A549 (cell line): Measurements from ENCODE around the gene ANKRD40. TPM values are rescaled to one million over a fixed set of nuclear protein-coding genes. Genes with fewer than 3 reads are reported as not detected.

ENCODE experiments used
- BCL3 ChIP-seq: fragments of >200 bp; sonication (Bioruptor Twin); formaldehyde crosslinking; IDR thresholded peaks from 3 replicates; pipeline ENCODE4 v1.6.1; 2016
- CBX8 ChIP-seq: fragments of 200-600 bp; sonication (generic); IDR thresholded peaks from 2 replicates; pipeline ENCODE4 v1.6.1; 2016
- CEBPB ChIP-seq, 2 experiments: fragments of >200 bp in 1 of 2; sonication (Bioruptor Twin) in 1 of 2; formaldehyde crosslinking in 1 of 2; IDR thresholded peaks; 2 replicates each; pipeline ENCODE4 v1.6.1; 2012 to 2016
- E2F6 ChIP-seq: IDR thresholded peaks from 2 replicates; pipeline ENCODE4 v1.6.1; 2012; ENCODE audit warnings: low read depth, borderline replicate concordance
- EHF ChIP-seq: fragments of 250-450 bp; sonication (Bioruptor Pico); IDR thresholded peaks from 2 replicates; pipeline ENCODE4 v1.5.0; 2020; ENCODE audit warnings: mild to moderate bottlenecking
- EHMT2 ChIP-seq: fragments of 200-600 bp; sonication (generic); IDR thresholded peaks from 2 replicates; pipeline ENCODE4 v1.6.1; 2016; ENCODE audit warnings: antibody characterized with exemption, low read depth, mild to moderate bottlenecking, moderate library complexity
- ELK1 ChIP-seq: fragments of 150-350 bp; IDR thresholded peaks from 2 replicates; pipeline ENCODE4 v1.6.1; 2014; ENCODE audit warnings: low read depth, mild to moderate bottlenecking, low read length
- EP300 ChIP-seq, 2 experiments: fragments of >200 bp; sonication (Bioruptor Twin); formaldehyde crosslinking; IDR thresholded peaks; 2 replicates in 1 of 2; 3 replicates in 1 of 2; pipeline ENCODE4 v1.6.1; 2016 to 2017
- FOSB ChIP-seq: fragments of 250-450 bp; sonication (Bioruptor Pico); IDR thresholded peaks from 2 replicates; pipeline ENCODE4 v1.5.0; 2020; ENCODE audit warnings: mild to moderate bottlenecking, moderate library complexity
- FOSL2 ChIP-seq, 2 experiments: fragments of 450-650 bp in 1 of 2; fragments of >200 bp in 1 of 2; sonication (Bioruptor Twin) in 1 of 2; formaldehyde crosslinking; IDR thresholded peaks; 2 replicates each; pipeline versions ENCODE4 v1.5.0 to v1.6.1; 2016 to 2020; ENCODE audit warnings: mild to moderate bottlenecking in 1 of 2, moderate library complexity in 1 of 2
- FOXS1 ChIP-seq: fragments of 250-450 bp; sonication (Bioruptor Pico); IDR thresholded peaks from 2 replicates; pipeline ENCODE4 v1.5.0; 2020; ENCODE audit warnings: mild to moderate bottlenecking, moderate library complexity
- HOXA7 ChIP-seq: fragments of 250-450 bp; sonication (Bioruptor Pico); IDR thresholded peaks from 2 replicates; pipeline ENCODE4 v1.5.0; 2020; ENCODE audit warnings: mild to moderate bottlenecking, moderate library complexity
- KDM1A ChIP-seq: fragments of 200-600 bp; sonication (generic); IDR thresholded peaks from 2 replicates; pipeline ENCODE4 v1.6.1; 2016; ENCODE audit warnings: low read depth, mild to moderate bottlenecking
- MAFK ChIP-seq: fragments of 450-650 bp; IDR thresholded peaks from 2 replicates; pipeline ENCODE4 v1.6.1; 2014; ENCODE audit not compliant: partially characterized antibody
- MAZ ChIP-seq: fragments of 150-350 bp; IDR thresholded peaks from 2 replicates; pipeline ENCODE4 v1.6.1; 2014; ENCODE audit warnings: antibody characterized with exemption, low read depth, low read length, borderline replicate concordance
- NPAS2 ChIP-seq: fragments of 250-450 bp; sonication (Bioruptor Pico); IDR thresholded peaks from 2 replicates; pipeline ENCODE4 v1.8.0; 2022; ENCODE audit warnings: mild to moderate bottlenecking, moderate library complexity, borderline replicate concordance
- PBX3 ChIP-seq: IDR thresholded peaks from 2 replicates; pipeline ENCODE4 v1.6.1; 2012
- PHF8 ChIP-seq: fragments of 200-600 bp; sonication (generic); IDR thresholded peaks from 2 replicates; pipeline ENCODE4 v1.6.1; 2016; ENCODE audit warnings: low read depth, mild to moderate bottlenecking, antibody characterized with exemption, moderate library complexity, borderline replicate concordance
- POLR2AphosphoS2 ChIP-seq: conservative IDR thresholded peaks from 2 replicates; pipeline ENCODE4 v1.6.1; 2012; ENCODE audit warnings: low read length, improper control_type of control experiment, inconsistent platforms
- RAD21 ChIP-seq, 2 experiments: fragments of >200 bp in 1 of 2; sonication (Bioruptor Twin) in 1 of 2; formaldehyde crosslinking in 1 of 2; IDR thresholded peaks in 1 of 2; conservative IDR thresholded peaks in 1 of 2; 2 replicates in 1 of 2; 3 replicates in 1 of 2; pipeline ENCODE4 v1.6.1; 2012 to 2018; ENCODE audit warnings: inconsistent platforms in 1 of 2
- RARB ChIP-seq: fragments of 250-450 bp; sonication (Bioruptor Pico); IDR thresholded peaks from 2 replicates; pipeline ENCODE4 v1.8.0; 2021; ENCODE audit warnings: mild to moderate bottlenecking, moderate library complexity
- REST ChIP-seq: fragments of 200-600 bp; sonication (generic); IDR thresholded peaks from 2 replicates; pipeline ENCODE4 v1.6.1; 2016; ENCODE audit warnings: antibody characterized with exemption, mild to moderate bottlenecking, moderate library complexity
- ZNF302 ChIP-seq: fragments of 250-450 bp; sonication (Bioruptor Pico); IDR thresholded peaks from 2 replicates; pipeline ENCODE4 v1.9.0; 2021; ENCODE audit warnings: inconsistent platforms, mild to moderate bottlenecking, moderate library complexity
- polyA plus RNA-seq, 4 experiments: library from polyadenylated mRNA; depleted of rRNA in 3 of 4; stranded (reverse); fragments of >200 nt; fragmentation: RNase III in 1 of 4; extraction: RNeasy Plus Mini Kit Qiagen cat#74134 plus additional on column Dnase treatment in 1 of 4; gene quantifications; 2 replicates in 3 of 4; 3 replicates in 1 of 4; pipeline ENCODE4 v1.2.3, GENCODE V29; 2011 to 2017

ANKRD40 gene
- polyA plus RNA-seq, 2 of the 4 experiments (the other 2 are of a cell fraction), result 50.1 to 84.3 TPM

GRCh38 chr17:50661795-50662391 lies 45.8 kb downstream of the ANKRD40 start (continued):
- no peak for TF ChIP-seq KDM1A
- TF ChIP-seq EP300 (IDR thresholded peaks at IDR 0.05), result peak; percentile 96 to 98
- TF ChIP-seq HOXA7 (CRISPR knock-in tag), result peak; percentile 78; the same call in 1 of the 2 replicates
- TF ChIP-seq MAFK, result peak; percentile 100
- TF ChIP-seq ZNF302 (CRISPR knock-in tag), result peak; percentile 87
- TF ChIP-seq FOXS1, result peak; percentile 25; the same call in 1 of the 2 replicates
- TF ChIP-seq POLR2AphosphoS2, result no peak; the same call in 1 of the 2 replicates
- no peak for TF ChIP-seq EHMT2
- peak; percentile 89 for TF ChIP-seq FOSL2 (IDR thresholded peaks at IDR 0.05)
- peak; percentile 96 for TF ChIP-seq FOSL2 (CRISPR knock-in tag; IDR thresholded peaks at IDR 0.05)
- peak; percentile 87; the same call in 2 of the 3 replicates for TF ChIP-seq BCL3
- peak; percentile 91; the same call in 1 of the 2 replicates for TF ChIP-seq MAZ
- TF ChIP-seq REST, result no peak
- TF ChIP-seq EHF (CRISPR knock-in tag), result peak; percentile 94
- 0 out of 2 replicates have a peak, but pooled peaks have one; percentile 53 for TF ChIP-seq RARB (CRISPR knock-in tag)
- TF ChIP-seq NPAS2 (CRISPR knock-in tag), result no peak
- peak; percentile 86 for TF ChIP-seq PBX3
- no peak for TF ChIP-seq CBX8
- TF ChIP-seq FOSB (CRISPR knock-in tag), result 0 out of 2 replicates have a peak, but pooled peaks have one; percentile 34
- TF ChIP-seq PHF8, result no peak
- peak; percentile 21 to 65; a peak in 4 of 5 replicates for TF ChIP-seq RAD21 (conservative IDR thresholded peaks at IDR 0.05 in 1 of 2, IDR thresholded peaks at IDR 0.05 in 1 of 2)
- peak; percentile 48 to 93 for TF ChIP-seq CEBPB (IDR thresholded peaks at IDR 0.05)
- peak; percentile 58; the same call in 1 of the 2 replicates for TF ChIP-seq E2F6
- TF ChIP-seq ELK1, result no peak
- TF ChIP-seq, all 56 proteins: peak for 28
